ENCODE results near the gene ATP1A4. TPM values are rescaled to one million over a fixed set of nuclear protein-coding genes. Genes with fewer than 3 reads are reported as not detected.

The ATP1A4 gene
- total RNA-seq, 1 donor from 2014 or later: not detected

- H3K36me3 Mint-ChIP-seq (ENCODE audit: insufficient read depth): peaks cover 9% of the 10 kb centered on the region
- H3K4me3 Mint-ChIP-seq (ENCODE audit: low read depth): no peak overlapping the region
- peaks cover 6% of the 10 kb centered on the region for H3K4me1 Mint-ChIP-seq (ENCODE audit: low read depth)
Measured at GRCh38 chr1:160210561-160210960, 59.2 kb downstream of the ATP1A4 start.

GRCh38 chr1:160211046-160211790 is 59.8 kb downstream of the ATP1A4 start:
- H3K4me3 Mint-ChIP-seq (ENCODE audit: low read depth): no peak overlapping the region
- H3K9me3 Mint-ChIP-seq (ENCODE audit: low read depth): no peaks in the 10 kb centered on the region
- peaks cover 11% of the 10 kb centered on the region for H3K36me3 Mint-ChIP-seq (ENCODE audit: insufficient read depth)
- H3K4me1 Mint-ChIP-seq (ENCODE audit: low read depth): peaks cover 6% of the 10 kb centered on the region
- TF ChIP-seq CTCF (IDR thresholded peaks at IDR 0.05; ENCODE audit: unreplicated experiment): no peak
- DNase-seq (ENCODE audit: low spot score, unreplicated experiment): no peak
- no peaks in the 10 kb centered on the region for H3K27me3 Mint-ChIP-seq
- no peak overlapping the region for H3K27ac Mint-ChIP-seq

More at GRCh38 chr1:160210561-160210960, 59.2 kb downstream of the ATP1A4 start:
- Mint-ChIP-seq H3K27me3 (no peaks in the 10 kb centered on the region), H3K27ac (no peak overlapping the region), H3K9me3 (ENCODE audit: low read depth) (no peaks in the 10 kb centered on the region)
- no peak for DNase-seq (ENCODE audit: low spot score, unreplicated experiment)
- no peak for TF ChIP-seq CTCF (IDR thresholded peaks at IDR 0.05; ENCODE audit: unreplicated experiment)

- Mint-ChIP-seq H3K4me1 (ENCODE audit: low read depth) (no peaks in the 10 kb centered on the region), H3K27me3 (no peaks in the 10 kb centered on the region), H3K36me3 (ENCODE audit: insufficient read depth) (peaks cover 17% of the 10 kb centered on the region), H3K9me3 (ENCODE audit: low read depth) (no peaks in the 10 kb centered on the region), H3K4me3 (ENCODE audit: low read depth) (no peak overlapping the region), H3K27ac (no peak overlapping the region)
- TF ChIP-seq CTCF (IDR thresholded peaks at IDR 0.05; ENCODE audit: unreplicated experiment): no peak
- no peak for DNase-seq (ENCODE audit: low spot score, unreplicated experiment)
Measured at GRCh38 chr1:160214481-160215140, 63.2 kb downstream of the ATP1A4 start.

- H3K4me1 Mint-ChIP-seq (ENCODE audit: low read depth): no peaks in the 10 kb centered on the region
- no peak for DNase-seq (ENCODE audit: low spot score, unreplicated experiment)
- H3K36me3 Mint-ChIP-seq (ENCODE audit: insufficient read depth): peaks cover 23% of the 10 kb centered on the region
- no peak overlapping the region for H3K27ac Mint-ChIP-seq
- no peak for TF ChIP-seq CTCF (IDR thresholded peaks at IDR 0.05; ENCODE audit: unreplicated experiment)
- H3K9me3 Mint-ChIP-seq (ENCODE audit: low read depth): no peaks in the 10 kb centered on the region
- no peak overlapping the region for H3K4me3 Mint-ChIP-seq (ENCODE audit: low read depth)
- no peaks in the 10 kb centered on the region for H3K27me3 Mint-ChIP-seq
Measured at GRCh38 chr1:160216301-160216700, 64.9 kb downstream of the ATP1A4 start.

- no peaks in the 10 kb centered on the region for H3K9me3 Mint-ChIP-seq (ENCODE audit: low read depth)
- H3K4me3 Mint-ChIP-seq (ENCODE audit: low read depth): no peak overlapping the region
- no peak for TF ChIP-seq CTCF (IDR thresholded peaks at IDR 0.05; ENCODE audit: unreplicated experiment)
- H3K27me3 Mint-ChIP-seq: no peaks in the 10 kb centered on the region
- no peak overlapping the region for H3K27ac Mint-ChIP-seq
- no peaks in the 10 kb centered on the region for H3K4me1 Mint-ChIP-seq (ENCODE audit: low read depth)
- H3K36me3 Mint-ChIP-seq (ENCODE audit: insufficient read depth): peaks cover 22% of the 10 kb centered on the region
- no peak for DNase-seq (ENCODE audit: low spot score, unreplicated experiment)
Measured at GRCh38 chr1:160217481-160218051, 66.2 kb downstream of the ATP1A4 start.

Measured in progenitor cell of endocrine pancreas (in vitro differentiated cells).